Mucosa of descending colon (tissue), 3 donors: ENCODE data around the gene CNOT1. TPM values are rescaled to one million over a fixed set of nuclear protein-coding genes. Genes with fewer than 3 reads are reported as not detected.
A peak's percentile ranks its signal among the peaks of the same experiment; 100 is the strongest.

Source experiments
- ATAC-seq: fragments of 200-7000 bp; cut with Tn5 transposase; one replicate; pipeline ENCODE4 v1.9.1; 2020; ENCODE audit warnings: mild to moderate bottlenecking, moderate library complexity
- DNase-seq, 3 donors: peaks; one replicate each; pipeline ENCODE4 v3.0.0-alpha.2; 2020
- H3K36me3 ChIP-seq: fragments of 200-600 bp; one replicate; pipeline ENCODE4 v1.8.0; 2021; ENCODE audit warnings: low read depth, mild to moderate bottlenecking
- H3K4me1 ChIP-seq: fragments of 200-600 bp; one replicate; pipeline ENCODE4 v1.8.0; 2021; ENCODE audit warnings: low read depth, mild to moderate bottlenecking
- H3K4me3 ChIP-seq: fragments of 200-600 bp; one replicate; pipeline ENCODE4 v1.8.0; 2021; ENCODE audit warnings: mild to moderate bottlenecking
- H3K9me3 ChIP-seq: fragments of 200-600 bp; one replicate; pipeline ENCODE4 v1.8.0; 2021; ENCODE audit warnings: mild to moderate bottlenecking
- intact Hi-C, 2 donors: fragments of 100-400 bp; cut with DNase I in 1 of 2; cut with micrococcal nuclease in 1 of 2; formaldehyde crosslinking; loops; one replicate each; pipeline versions ENCODE4 v1.11.0 to v1.11.1; 2022; cut with DNase I, micrococcal nuclease
- total RNA-seq, 3 donors: library from RNA; stranded (reverse); fragmentation: NEBNext Ultra II Directional in 2 of 3; extraction: Animal tissue kit (Norgen Biotek cat#: 25700) in 2 of 3; gene quantifications; one replicate each; pipeline versions ENCODE4 v1.2.1 to v1.2.4, GENCODE V29; 2021 to 2023
- TF ChIP-seq, protein P1 (sequence below): fragments of 200-600 bp; IDR thresholded peaks from one replicate; pipeline ENCODE4 v1.8.0; 2022; ENCODE audit warnings: antibody characterized with exemption, mild to moderate bottlenecking
- donor health status: DM: no; HTN: no; CAD: no; lungs with moderate emphysema.
- donor health status: DM: no; HTN: no; CAD: no.
- donor health status: DM: no; HTN: yes; CAD: no.

CNOT1 gene
- total RNA-seq, 3 donors from 2014 or later = 194 to 239 (median 230) TPM

GRCh38 chr16:58644765-58645487 lies 15.3 kb upstream of the CNOT1 start:
- H3K36me3 ChIP-seq = no peaks in the 10 kb centered on the region
- H3K4me3 ChIP-seq = no peak overlapping the region
- intact Hi-C loops = no loop called here
- peaks cover 2% of the 10 kb centered on the region for H3K4me1 ChIP-seq
- no peaks in the 10 kb centered on the region for H3K9me3 ChIP-seq
- no peak for DNase-seq
- ATAC-seq = no peak
- TF ChIP-seq, protein P1, sequence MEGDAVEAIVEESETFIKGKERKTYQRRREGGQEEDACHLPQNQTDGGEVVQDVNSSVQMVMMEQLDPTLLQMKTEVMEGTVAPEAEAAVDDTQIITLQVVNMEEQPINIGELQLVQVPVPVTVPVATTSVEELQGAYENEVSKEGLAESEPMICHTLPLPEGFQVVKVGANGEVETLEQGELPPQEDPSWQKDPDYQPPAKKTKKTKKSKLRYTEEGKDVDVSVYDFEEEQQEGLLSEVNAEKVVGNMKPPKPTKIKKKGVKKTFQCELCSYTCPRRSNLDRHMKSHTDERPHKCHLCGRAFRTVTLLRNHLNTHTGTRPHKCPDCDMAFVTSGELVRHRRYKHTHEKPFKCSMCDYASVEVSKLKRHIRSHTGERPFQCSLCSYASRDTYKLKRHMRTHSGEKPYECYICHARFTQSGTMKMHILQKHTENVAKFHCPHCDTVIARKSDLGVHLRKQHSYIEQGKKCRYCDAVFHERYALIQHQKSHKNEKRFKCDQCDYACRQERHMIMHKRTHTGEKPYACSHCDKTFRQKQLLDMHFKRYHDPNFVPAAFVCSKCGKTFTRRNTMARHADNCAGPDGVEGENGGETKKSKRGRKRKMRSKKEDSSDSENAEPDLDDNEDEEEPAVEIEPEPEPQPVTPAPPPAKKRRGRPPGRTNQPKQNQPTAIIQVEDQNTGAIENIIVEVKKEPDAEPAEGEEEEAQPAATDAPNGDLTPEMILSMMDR = no peak

DNA sequence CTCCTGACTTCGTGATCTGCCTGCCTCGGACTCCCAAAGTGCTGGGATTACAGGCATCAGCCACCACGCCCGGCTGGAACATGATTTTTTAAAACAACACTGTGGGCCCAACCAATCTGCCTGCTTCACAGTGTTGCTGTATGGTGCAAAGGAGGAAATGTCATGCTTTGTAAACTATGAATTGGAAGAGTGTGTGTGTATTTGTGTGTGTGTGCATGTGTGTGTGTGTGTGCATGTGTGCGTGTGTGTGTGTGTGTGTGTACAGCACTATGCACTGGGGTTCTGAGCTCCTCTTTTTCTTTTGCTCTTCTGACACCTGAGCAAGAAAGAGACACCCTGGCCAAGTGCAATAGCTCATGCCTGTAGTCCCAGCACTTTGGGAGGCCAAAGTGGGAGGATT lies 14.5 kb upstream of the CNOT1 start:
- TF ChIP-seq, protein P1 = no peak
- no peak for DNase-seq
- no peaks in the 10 kb centered on the region for H3K4me1 ChIP-seq
- intact Hi-C loops = no loop called here
- H3K9me3 ChIP-seq = no peaks in the 10 kb centered on the region
- H3K36me3 ChIP-seq = no peaks in the 10 kb centered on the region
- ATAC-seq = no peak
- no peak overlapping the region for H3K4me3 ChIP-seq

- ATAC-seq (no peak), DNase-seq (peak in 1 of 3 donors; percentile 1)
- Histone ChIP-seq H3K36me3 (no peaks in the 10 kb centered on the region), H3K9me3 (no peaks in the 10 kb centered on the region), H3K4me1 (no peaks in the 10 kb centered on the region), H3K4me3 (no peak overlapping the region)
- intact Hi-C loops = no loop called here
- TF ChIP-seq, protein P1 = no peak
Observed at GRCh38 chr16:58640949-58641348, 11.3 kb upstream of the CNOT1 start.

DNA sequence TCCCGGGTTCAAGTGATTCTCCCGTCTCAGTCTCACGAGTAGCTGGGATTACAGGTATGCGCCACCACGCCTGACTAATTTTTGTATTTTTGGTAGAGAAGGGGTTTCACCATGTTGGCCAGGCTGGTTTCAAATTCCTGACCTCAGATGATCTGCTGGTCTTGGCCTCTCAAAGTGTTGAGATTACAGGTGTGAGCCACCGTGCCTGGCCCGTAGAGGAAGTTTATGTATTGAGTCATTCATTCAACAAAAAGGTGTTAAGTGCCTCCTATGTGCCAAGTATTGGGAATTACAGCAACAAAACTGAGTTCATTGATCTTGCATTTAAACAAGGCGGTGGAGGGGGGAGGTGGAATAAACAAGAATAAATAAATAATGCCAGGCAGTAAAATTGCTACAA lies 10.2 kb upstream of the CNOT1 start:
- DNase-seq (peak in 1 of 3 donors; percentile 12), ATAC-seq (no peak)
- intact Hi-C loops = no loop called here
- Histone ChIP-seq H3K4me3 (no peak overlapping the region), H3K9me3 (no peaks in the 10 kb centered on the region), H3K36me3 (no peaks in the 10 kb centered on the region), H3K4me1 (no peaks in the 10 kb centered on the region)
- TF ChIP-seq, protein P1 = no peak

DNA sequence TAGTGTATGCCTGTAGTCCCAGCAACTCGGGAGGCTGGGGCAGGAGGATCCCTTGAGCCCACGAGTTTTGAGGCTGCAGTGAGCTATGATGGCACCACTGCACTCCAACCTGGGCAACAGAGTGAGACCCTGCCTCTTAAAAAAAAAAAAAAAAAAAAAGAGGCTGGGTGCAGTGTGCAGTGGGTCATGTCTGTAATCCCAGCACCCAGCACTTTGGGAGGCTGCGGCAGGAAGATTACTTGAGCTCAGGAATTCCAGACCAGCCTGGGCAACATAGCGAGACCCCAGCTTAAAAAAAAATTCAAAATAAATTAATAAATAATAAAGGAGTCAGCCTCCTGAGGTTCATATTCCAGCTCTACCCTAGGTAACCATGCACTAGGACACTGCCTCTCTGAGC lies 9.6 kb upstream of the CNOT1 start:
- Histone ChIP-seq H3K4me1 (no peaks in the 10 kb centered on the region), H3K9me3 (no peaks in the 10 kb centered on the region), H3K4me3 (no peak overlapping the region), H3K36me3 (no peaks in the 10 kb centered on the region)
- intact Hi-C loops = no loop called here
- ATAC-seq = no peak
- DNase-seq = peak in 1 of 3 donors; percentile 3
- TF ChIP-seq, protein P1 = no peak
